ENCODE measurements around the gene ALK. TPM values are rescaled to one million over a fixed set of nuclear protein-coding genes. Genes with fewer than 3 reads are reported as not detected.

ALK gene
- total RNA-seq, 1 experiment from 2014 or later, result not detected

- no peak overlapping the region for H4K8ac ChIP-seq (replicated peaks; ENCODE audit: insufficient read length, low read depth, low read length)
- no peaks in the 10 kb centered on the region for H3K23me2 ChIP-seq (ENCODE audit: insufficient read length, low read depth, low read length, poor library complexity, severe bottlenecking)
- peaks cover 2 to 4% of the 10 kb centered on the region in 2 experiments for H3K4me1 Mint-ChIP-seq
- DNase-seq, result no peak
- no peak for TF ChIP-seq CTCF (conservative IDR thresholded peaks at IDR 0.05)
- H2BK20ac ChIP-seq (ENCODE audit: low read depth, low read length, poor library complexity, severe bottlenecking), result no peak overlapping the region
- H4K91ac ChIP-seq (ENCODE audit: insufficient read length, low read depth, low read length), result no peak overlapping the region
- H2BK120ac ChIP-seq (ENCODE audit: low read depth, low read length, poor library complexity, severe bottlenecking), result no peak overlapping the region
- no peak overlapping the region for H2AK5ac ChIP-seq (ENCODE audit: insufficient read length, low read length)
- H2BK5ac ChIP-seq (ENCODE audit: insufficient read length, low read length), result no peak overlapping the region
- H3K9me3 ChIP-seq (ENCODE audit: control insufficient read depth, low read depth, low read length), result no peaks in the 10 kb centered on the region
- no peak overlapping the region for H4K5ac ChIP-seq (ENCODE audit: insufficient read length, low read depth, low read length)
- no peaks in the 10 kb centered on the region for H4K20me1 ChIP-seq (ENCODE audit: control insufficient read depth, insufficient read depth, insufficient read length)
- H3K27me3 ChIP-seq (ENCODE audit: insufficient read depth, low read length), result no peaks in the 10 kb centered on the region
- H3K23ac ChIP-seq (ENCODE audit: insufficient read length, low read depth, low read length), result no peak overlapping the region
- no peak overlapping the region for H3K9ac ChIP-seq (ENCODE audit: extremely low read depth, insufficient read length, low read length)
- H3K18ac ChIP-seq (ENCODE audit: insufficient read length, low read depth, low read length), result no peak overlapping the region
- no peaks in the 10 kb centered on the region for H3K4me1 ChIP-seq (ENCODE audit: insufficient read depth, low read length)
- H2AFZ ChIP-seq (ENCODE audit: low read length), result no peak overlapping the region
- no peak overlapping the region for H2BK12ac ChIP-seq (ENCODE audit: insufficient read length, low read depth, low read length)
- no peak overlapping the region for H3K27ac Mint-ChIP-seq
- no peak overlapping the region for H3K56ac ChIP-seq (ENCODE audit: insufficient read length, low read depth, low read length)
- H3K79me1 ChIP-seq (ENCODE audit: insufficient read depth, low read depth, low read length, poor library complexity, severe bottlenecking), result no peaks in the 10 kb centered on the region
- no peaks in the 10 kb centered on the region for H3K36me3 Mint-ChIP-seq (ENCODE audit: insufficient read depth in 1 of 3, low read depth in 3 of 3)
- no peaks in the 10 kb centered on the region for H3K9me3 Mint-ChIP-seq
- H3K4ac ChIP-seq (ENCODE audit: low read depth, low read length), result no peak overlapping the region
- no peaks in the 10 kb centered on the region; the same call in 1 of the 2 replicates for H3K27me3 Mint-ChIP-seq (ENCODE audit: low read depth)
- no peak overlapping the region for H2BK15ac ChIP-seq (ENCODE audit: low read depth, low read length)
- H3K27ac ChIP-seq (ENCODE audit: insufficient read length, low read depth, low read length), result no peak overlapping the region
- H3K4me2 ChIP-seq (ENCODE audit: insufficient read depth, insufficient read length, low read length), result no peak overlapping the region
- no peak overlapping the region for H3K14ac ChIP-seq (ENCODE audit: insufficient read depth, low read length)
- WGBS (ENCODE audit: extremely low coverage, insufficient read length, low lambda C conversion rate), result no CpG with 5 or more reads among the region's 3 CpGs
- H3K4me3 Mint-ChIP-seq, result no peak overlapping the region
- H3K79me2 ChIP-seq (ENCODE audit: insufficient read depth, low read length), result no peaks in the 10 kb centered on the region; the same call in 1 of the 2 replicates
- no peak overlapping the region for H3T11ph ChIP-seq (ENCODE audit: low read length)
Observed at GRCh38 chr2:29763371-29763770, 158.0 kb downstream of the ALK start.
